ENCODE results near the gene ZGPAT.

- TF ChIP-seq CTCF (IDR thresholded peaks at IDR 0.05; ENCODE audit: extremely low read depth in 1 of 2, insufficient read depth in 1 of 2, low read depth in 1 of 2, low read length in 2 of 2), result no peak
- TF ChIP-seq MYC (IDR thresholded peaks at IDR 0.05; ENCODE audit: low read depth, low read length), result no peak
- no peak for TF ChIP-seq POLR2A (IDR thresholded peaks at IDR 0.05; ENCODE audit: low read depth, low read length)
Observed at GRCh38 chr20:63733117-63733516, 25.3 kb downstream of the ZGPAT start.
